ENCODE measurements around the gene SAAL1. TPM values are rescaled to one million over a fixed set of nuclear protein-coding genes. Genes with fewer than 3 reads are reported as not detected.

The SAAL1 gene
- total RNA-seq, 2 donors from 2014 or later = 25.7 to 38.0 TPM

DNA sequence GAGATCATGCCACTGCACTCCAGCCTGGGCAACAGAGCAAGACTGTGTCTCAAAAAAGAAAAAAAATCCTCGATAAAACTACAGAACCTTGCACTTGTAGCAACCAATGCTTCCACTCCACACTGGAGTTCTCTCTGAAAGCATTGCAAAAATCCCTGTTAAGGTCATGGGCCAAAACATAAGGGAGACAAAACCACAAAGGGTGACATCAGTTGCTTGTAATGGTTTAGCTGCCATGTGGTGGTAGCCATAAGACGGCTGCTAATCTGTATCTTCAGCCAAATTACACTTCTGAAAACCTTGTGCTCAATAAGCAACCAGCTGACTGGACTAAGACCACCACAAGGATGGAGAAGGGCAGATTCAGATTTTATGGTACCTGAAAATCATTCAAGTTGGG, 39.3 kb downstream of the SAAL1 start:
- DNase-seq (ENCODE audit: low spot score) = no peak
- no peak overlapping the region for H3K4me3 Mint-ChIP-seq
- no peaks in the 10 kb centered on the region for H3K4me1 Mint-ChIP-seq (ENCODE audit: low read depth in 2 of 2)
- H3K27ac Mint-ChIP-seq = no peak overlapping the region
- H3K27me3 Mint-ChIP-seq = no peaks in the 10 kb centered on the region
- no peaks in the 10 kb centered on the region for H3K36me3 Mint-ChIP-seq
- ATAC-seq = no peak
- H3K9me3 Mint-ChIP-seq = no peaks in the 10 kb centered on the region

DNA sequence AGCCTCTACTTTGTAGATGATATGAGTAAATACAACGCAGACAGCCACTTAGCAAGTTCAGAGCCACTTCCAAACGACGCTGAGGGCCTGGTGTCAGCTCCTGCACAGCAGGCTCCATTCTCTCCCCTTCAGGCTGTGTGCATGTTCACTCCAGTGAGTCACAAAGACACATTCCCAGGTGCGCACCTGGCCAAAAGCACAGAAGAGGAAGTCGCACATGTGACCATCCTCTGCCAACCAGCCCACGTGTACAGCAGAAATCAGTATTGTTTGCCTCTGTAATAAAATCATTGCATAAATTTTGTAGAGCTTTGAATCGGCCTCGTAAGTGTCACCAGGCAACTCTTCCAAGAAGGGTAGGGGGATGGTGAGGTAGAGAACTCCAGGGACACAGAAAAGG, 40.3 kb downstream of the SAAL1 start:
- peaks cover 0 to 2% of the 10 kb centered on the region in 2 donors for H3K27me3 Mint-ChIP-seq
- DNase-seq (ENCODE audit: low spot score) (no peak), ATAC-seq (no peak)
- H3K4me3 Mint-ChIP-seq = no peak overlapping the region
- H3K9me3 Mint-ChIP-seq = no peaks in the 10 kb centered on the region
- H3K4me1 Mint-ChIP-seq (ENCODE audit: low read depth in 2 of 2) = no peaks in the 10 kb centered on the region
- H3K27ac Mint-ChIP-seq = no peak overlapping the region
- H3K36me3 Mint-ChIP-seq = no peaks in the 10 kb centered on the region

DNA sequence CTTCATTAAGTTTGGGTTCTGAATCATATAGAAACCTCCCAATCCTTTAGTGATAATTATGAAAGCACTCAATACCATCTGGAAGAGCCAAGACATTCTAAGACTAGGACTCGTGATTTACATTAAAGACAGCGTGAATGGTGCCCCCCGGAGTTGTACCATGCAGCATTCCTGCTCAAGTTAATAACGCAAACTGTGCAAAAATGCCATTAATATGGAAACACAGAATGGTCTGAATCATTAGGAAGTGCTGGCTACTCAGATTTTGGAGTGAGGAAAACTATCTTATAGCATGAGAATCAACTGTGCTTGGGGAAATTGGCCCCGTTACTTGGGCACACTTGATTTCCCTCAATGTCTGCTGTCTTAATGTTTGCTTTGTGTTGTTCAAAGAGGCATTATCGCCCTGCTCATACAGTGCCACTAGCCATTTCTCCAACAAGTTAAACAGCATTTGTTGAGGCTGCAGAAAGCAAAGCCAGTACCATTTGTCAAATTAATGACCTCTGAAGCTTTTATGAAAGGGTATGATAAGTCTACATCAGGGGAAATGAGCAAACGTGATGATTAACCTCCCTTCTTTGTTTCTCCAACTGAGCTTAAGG, 41.3 kb downstream of the SAAL1 start:
- no peak overlapping the region for H3K4me3 Mint-ChIP-seq
- no peak overlapping the region for H3K27ac Mint-ChIP-seq
- no peak for ATAC-seq

DNA sequence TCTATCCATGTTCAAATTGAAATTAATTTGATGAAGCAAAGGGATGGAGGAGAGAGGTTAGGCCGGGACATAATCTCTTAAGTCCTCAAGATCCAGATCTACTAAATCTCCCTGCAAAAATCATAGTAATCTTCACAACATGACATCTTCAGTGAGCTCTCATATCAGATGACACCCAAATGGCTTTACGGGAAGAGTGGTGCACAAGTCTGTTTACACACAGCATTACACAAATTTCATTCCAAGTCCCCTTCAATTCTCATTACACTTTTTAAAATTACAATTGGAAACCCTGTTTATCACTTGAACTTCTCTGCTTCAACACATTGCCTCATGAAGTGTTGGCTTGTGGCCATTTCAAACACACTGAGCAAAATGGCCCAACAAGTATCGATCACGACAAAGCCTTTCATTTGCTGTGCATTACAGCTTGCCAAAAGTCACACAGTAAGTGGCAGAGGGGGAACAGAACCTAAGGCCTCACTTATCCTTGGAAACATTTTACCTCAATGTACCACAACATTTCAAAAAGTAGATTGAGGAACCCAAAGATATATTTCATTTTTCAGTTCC, 41.9 kb downstream of the SAAL1 start:
- H3K27ac Mint-ChIP-seq = no peak overlapping the region
- H3K4me1 Mint-ChIP-seq (ENCODE audit: low read depth in 2 of 2) = no peaks in the 10 kb centered on the region
- peaks cover 0 to 5% of the 10 kb centered on the region in 2 donors for H3K27me3 Mint-ChIP-seq
- ATAC-seq (no peak), DNase-seq (ENCODE audit: low spot score) (no peak)
- H3K36me3 Mint-ChIP-seq = no peaks in the 10 kb centered on the region
- H3K4me3 Mint-ChIP-seq = no peak overlapping the region
- H3K9me3 Mint-ChIP-seq = no peaks in the 10 kb centered on the region

More for the DNA sequence above, 41.3 kb downstream of the SAAL1 start:
- no peaks in the 10 kb centered on the region for H3K4me1 Mint-ChIP-seq (ENCODE audit: low read depth in 2 of 2)
- H3K27me3 Mint-ChIP-seq = peaks cover 0 to 5% of the 10 kb centered on the region in 2 donors
- no peaks in the 10 kb centered on the region for H3K9me3 Mint-ChIP-seq
- H3K36me3 Mint-ChIP-seq = no peaks in the 10 kb centered on the region
- DNase-seq (ENCODE audit: low spot score) = no peak

DNA sequence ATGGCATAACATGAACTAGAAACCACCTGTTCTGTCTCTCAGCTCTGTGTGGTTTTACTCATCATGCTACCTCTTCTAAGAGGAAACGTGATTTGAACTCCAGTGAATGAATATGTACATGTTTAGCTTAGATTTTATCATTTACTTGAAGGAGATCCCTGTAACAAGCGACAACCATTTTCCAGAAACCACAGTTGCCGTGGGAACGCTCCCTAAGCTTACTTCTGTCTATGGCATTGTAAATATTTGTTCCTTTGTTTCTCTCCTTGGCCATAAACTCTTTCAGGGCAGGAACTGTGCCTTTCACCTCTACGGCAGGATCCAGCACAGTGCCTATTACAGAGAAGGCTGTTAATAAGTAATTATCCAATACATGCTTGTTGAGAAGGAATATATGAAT, 42.8 kb downstream of the SAAL1 start:
- DNase-seq (ENCODE audit: low spot score) (no peak), ATAC-seq (no peak)
- H3K27ac Mint-ChIP-seq = no peak overlapping the region
- no peaks in the 10 kb centered on the region for H3K4me1 Mint-ChIP-seq (ENCODE audit: low read depth in 2 of 2)
- no peaks in the 10 kb centered on the region for H3K9me3 Mint-ChIP-seq
- no peaks in the 10 kb centered on the region for H3K36me3 Mint-ChIP-seq
- peaks cover 0 to 5% of the 10 kb centered on the region in 2 donors for H3K27me3 Mint-ChIP-seq
- no peak overlapping the region for H3K4me3 Mint-ChIP-seq

DNA sequence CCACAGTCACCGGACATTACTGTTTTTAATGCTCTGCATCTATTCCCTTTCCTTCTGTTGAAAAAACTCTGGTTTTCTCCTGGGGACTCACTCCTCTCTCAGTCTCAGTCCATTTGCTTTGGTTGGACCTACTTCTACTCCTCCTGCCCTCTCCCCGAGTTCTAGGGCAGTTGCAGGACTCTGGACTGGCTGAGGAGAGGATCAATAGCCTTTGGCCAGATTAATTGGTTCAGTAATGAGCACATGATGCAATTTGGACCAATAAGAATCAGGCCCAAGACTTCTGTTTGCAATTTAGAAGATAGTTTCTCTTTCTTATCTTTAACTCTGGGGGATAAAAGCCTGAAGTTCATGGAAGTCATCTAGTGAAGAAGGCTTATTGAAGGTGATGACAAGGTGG, 44.5 kb downstream of the SAAL1 start:
- DNase-seq (ENCODE audit: low spot score) = no peak
- no peaks in the 10 kb centered on the region for H3K36me3 Mint-ChIP-seq

DNA sequence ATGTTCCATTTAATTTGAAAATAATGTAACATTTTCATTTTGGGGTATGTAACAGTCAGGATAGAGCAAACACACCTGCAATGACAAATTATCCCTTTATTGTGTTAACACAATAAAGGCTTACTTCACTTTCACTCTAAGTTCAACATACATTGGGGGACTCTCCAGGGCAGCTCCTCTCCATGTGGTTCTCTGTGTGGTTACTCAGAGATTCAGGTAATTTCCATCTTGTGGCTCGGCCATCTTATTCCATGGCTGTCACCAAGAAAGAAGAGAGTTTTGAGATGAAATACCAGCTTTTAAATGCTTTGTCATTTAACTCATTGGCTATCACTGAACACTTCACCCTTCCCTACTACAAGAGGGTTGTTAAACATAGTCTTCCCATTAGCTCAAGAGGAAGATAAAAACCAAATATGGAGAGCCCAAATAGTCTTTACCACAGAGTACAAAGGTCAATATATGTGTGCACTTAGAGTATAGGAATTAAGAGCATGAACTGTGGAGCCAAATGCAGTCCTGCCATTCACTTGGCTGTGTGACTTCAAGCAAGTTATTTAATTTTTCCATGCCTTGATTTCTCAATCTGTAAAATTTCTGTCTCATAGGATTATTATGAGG, 49.2 kb downstream of the SAAL1 start:
- ATAC-seq = no peak
- Mint-ChIP-seq H3K27ac (no peak overlapping the region), H3K9me3 (no peaks in the 10 kb centered on the region), H3K4me1 (ENCODE audit: low read depth in 2 of 2) (no peaks in the 10 kb centered on the region), H3K36me3 (no peaks in the 10 kb centered on the region), H3K27me3 (peaks cover 7 to 9% of the 10 kb centered on the region in 2 donors), H3K4me3 (no peak overlapping the region)
- no peak for DNase-seq (ENCODE audit: low spot score)

More for the DNA sequence above, 44.5 kb downstream of the SAAL1 start:
- Mint-ChIP-seq H3K9me3 (no peaks in the 10 kb centered on the region), H3K27ac (no peak overlapping the region), H3K4me1 (ENCODE audit: low read depth in 2 of 2) (no peaks in the 10 kb centered on the region), H3K27me3 (peaks cover 0 to 5% of the 10 kb centered on the region in 2 donors), H3K4me3 (no peak overlapping the region)
- ATAC-seq = no peak

DNA sequence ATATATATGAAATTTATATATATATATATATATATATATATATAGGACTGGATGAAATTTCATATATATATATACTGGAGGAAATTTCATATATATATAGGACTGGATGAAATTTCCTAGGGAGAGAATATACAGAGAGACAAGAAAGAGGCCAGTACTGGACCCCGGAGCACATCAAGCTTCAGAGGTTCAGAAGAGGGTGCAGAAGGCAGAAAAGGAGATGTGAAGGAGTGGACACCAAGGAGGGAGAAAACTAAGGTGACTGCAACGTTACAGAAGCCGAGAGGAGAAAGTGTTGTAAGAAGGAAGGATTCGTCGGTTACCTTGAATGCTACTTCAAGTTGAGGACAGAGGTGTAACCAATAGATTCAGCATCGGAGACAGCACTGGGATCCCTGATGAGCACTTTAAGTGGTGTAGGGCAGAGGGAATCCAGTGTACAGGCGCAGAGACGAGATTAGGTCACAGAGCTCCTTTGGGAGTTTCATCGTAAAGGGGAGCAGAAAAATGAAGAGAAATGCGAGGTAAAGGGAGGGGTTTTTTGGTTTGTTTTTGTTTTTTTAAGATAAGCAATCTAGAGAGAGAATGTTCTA, 51.3 kb downstream of the SAAL1 start:
- Mint-ChIP-seq H3K4me1 (ENCODE audit: low read depth in 2 of 2) (no peaks in the 10 kb centered on the region), H3K27me3 (peaks cover 4 to 7% of the 10 kb centered on the region in 2 donors), H3K27ac (no peak overlapping the region), H3K4me3 (no peak overlapping the region), H3K9me3 (no peaks in the 10 kb centered on the region), H3K36me3 (no peaks in the 10 kb centered on the region)
- no peak for DNase-seq (ENCODE audit: low spot score)
- no peak for ATAC-seq

DNA sequence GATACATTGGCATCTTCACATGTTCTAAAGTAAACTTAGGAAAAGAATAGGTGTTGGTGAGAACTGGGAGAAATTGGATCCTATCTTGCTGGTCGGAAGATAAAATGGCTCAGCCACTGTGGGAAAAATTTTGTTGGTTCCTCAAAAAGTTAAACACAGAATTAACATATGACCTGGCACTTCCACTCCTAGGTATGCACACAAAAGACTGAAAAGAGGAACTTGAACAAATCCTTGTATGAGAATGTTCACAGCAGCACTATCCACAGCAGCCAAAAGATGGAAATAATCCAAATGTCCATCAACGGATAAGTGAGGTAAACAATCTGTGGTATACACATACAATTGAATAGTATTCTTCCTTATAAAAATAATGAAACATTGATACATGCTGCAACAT, 55.0 kb downstream of the SAAL1 start:
- ATAC-seq = no peak
- H3K27ac Mint-ChIP-seq = no peak overlapping the region

DNA sequence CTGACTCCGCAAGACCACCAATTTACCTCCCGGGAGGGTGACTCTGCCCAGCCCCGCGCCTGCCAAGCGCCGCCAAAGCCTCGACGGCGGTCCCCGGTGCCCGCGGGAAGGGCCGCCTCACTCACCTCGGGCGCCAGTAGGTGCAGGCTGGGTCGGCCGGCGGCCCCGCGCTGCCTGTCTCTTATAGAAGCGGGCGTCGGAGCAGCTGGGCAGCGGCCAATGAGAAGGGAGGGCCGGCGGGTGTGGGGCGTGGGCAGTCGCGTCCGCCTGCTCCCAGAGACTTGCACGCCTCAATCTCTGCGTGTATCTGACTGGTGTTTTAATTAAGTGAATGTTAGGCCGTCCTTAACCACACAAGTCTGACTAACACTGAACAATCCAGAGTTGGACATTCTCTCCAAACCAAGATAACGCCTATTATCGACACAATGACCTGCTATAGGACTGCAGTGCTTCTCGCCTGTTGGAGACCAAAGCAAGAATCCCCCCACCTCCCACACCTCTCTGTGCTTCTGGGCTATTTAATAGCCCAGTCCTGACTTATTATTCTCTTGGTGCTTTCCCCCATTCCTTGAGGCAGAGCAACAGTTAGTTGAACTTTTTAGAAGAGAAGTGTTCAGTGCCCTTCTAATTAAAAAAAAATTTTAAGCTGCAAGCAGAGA, 59.6 kb downstream of the SAAL1 start, which contains the start of gene TPH1:
TPH1 (minus strand) TSS at position 154 of the 662 bp plus-strand sequence. CDS start 5,507 bp downstream, outside the sequence.
- Mint-ChIP-seq H3K4me3 (no peak within 1 kb of the TSS), H3K27ac (no peak within 1 kb of the TSS), H3K36me3 (no peaks in the 10 kb centered on the region), H3K4me1 (ENCODE audit: low read depth in 2 of 2) (no peaks in the 10 kb centered on the region), H3K27me3 (peaks cover 37 to 39% of the 10 kb centered on the region in 2 donors), H3K9me3 (no peaks in the 10 kb centered on the region)
- ATAC-seq = peak in 1 of 2 donors; percentile 48
- no peak for DNase-seq (ENCODE audit: low spot score)

More for the DNA sequence above, 55.0 kb downstream of the SAAL1 start:
- peaks cover 23 to 28% of the 10 kb centered on the region in 2 donors for H3K27me3 Mint-ChIP-seq
- H3K9me3 Mint-ChIP-seq = no peaks in the 10 kb centered on the region
- H3K4me3 Mint-ChIP-seq = no peak overlapping the region
- DNase-seq (ENCODE audit: low spot score) = no peak
- H3K4me1 Mint-ChIP-seq (ENCODE audit: low read depth in 2 of 2) = no peaks in the 10 kb centered on the region
- H3K36me3 Mint-ChIP-seq = no peaks in the 10 kb centered on the region

DNA sequence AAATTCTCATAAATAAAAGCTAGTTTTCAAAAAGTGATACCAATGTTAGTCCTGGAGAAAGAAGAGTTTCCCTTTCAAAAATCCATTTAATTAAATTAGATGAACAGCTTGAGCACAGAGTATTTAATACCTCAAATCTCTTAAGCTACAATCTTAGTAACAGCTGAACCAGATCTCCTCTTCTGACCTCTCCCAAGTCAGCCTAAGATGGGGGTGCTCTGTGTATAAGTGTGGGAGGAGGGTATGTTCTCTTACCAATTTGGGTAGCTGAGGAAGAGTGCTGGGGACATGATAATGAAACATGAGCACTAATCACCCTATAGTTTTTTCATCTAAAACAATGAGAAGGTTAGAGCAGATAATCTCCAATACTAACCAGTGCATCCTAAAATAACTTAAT, 69.4 kb downstream of the SAAL1 start:
- H3K4me3 Mint-ChIP-seq = no peak overlapping the region
- ATAC-seq (no peak), DNase-seq (ENCODE audit: low spot score) (no peak)
- H3K27ac Mint-ChIP-seq = no peak overlapping the region
- H3K27me3 Mint-ChIP-seq = peaks cover 14 to 34% of the 10 kb centered on the region in 2 donors
- H3K36me3 Mint-ChIP-seq = no peaks in the 10 kb centered on the region
- H3K4me1 Mint-ChIP-seq (ENCODE audit: low read depth in 2 of 2) = no peaks in the 10 kb centered on the region
- no peaks in the 10 kb centered on the region for H3K9me3 Mint-ChIP-seq
